Daoy (cell line): ENCODE results near the gene USP31. TPM values are rescaled to one million over a fixed set of nuclear protein-coding genes. Genes with fewer than 3 reads are reported as not detected.
"Not testable (repeated sequence)": the region's sequence is repeated elsewhere in the genome, so short reads cannot be mapped to it uniquely, and the experiment has no call there.

Source experiments
- DNase-seq: peaks from one replicate; pipeline ENCODE4 v3.0.0-alpha.2; 2015; ENCODE audit warnings: low read depth
- total RNA-seq: library from RNA; depleted of rRNA; stranded (reverse); fragments of >200 nt; shearing (Covaris generic); gene quantifications from 2 replicates; pipeline ENCODE4 v1.2.3, GENCODE V29; 2014

Gene USP31
- total RNA-seq, 1 experiment from 2014 or later = 3.2 TPM

- no peak for DNase-seq
Observed at GRCh38 chr16:23131931-23132621, 17.2 kb downstream of the USP31 start.

- DNase-seq = no peak
Observed at GRCh38 chr16:23131436-23131835, 17.8 kb downstream of the USP31 start.

GRCh38 chr16:23131036-23131435 is 18.2 kb downstream of the USP31 start:
- DNase-seq = no peak

- no peak for DNase-seq
Observed at GRCh38 chr16:23129686-23130085, 19.6 kb downstream of the USP31 start.

GRCh38 chr16:23128056-23128455 is 21.2 kb downstream of the USP31 start:
- DNase-seq = no peak

- no peak for DNase-seq
Observed at GRCh38 chr16:23125277-23125676, 24.0 kb downstream of the USP31 start.

GRCh38 chr16:23124315-23124714 is 24.9 kb downstream of the USP31 start:
- peak; percentile 62 for DNase-seq

- DNase-seq = no peak
Observed at GRCh38 chr16:23122144-23122543, 27.1 kb downstream of the USP31 start.

- DNase-seq = no peak
Observed at GRCh38 chr16:23121024-23121423, 28.2 kb downstream of the USP31 start.

- DNase-seq = no peak
Observed at GRCh38 chr16:23120562-23120961, 28.7 kb downstream of the USP31 start.

GRCh38 chr16:23119570-23119969 is 29.7 kb downstream of the USP31 start:
- DNase-seq = no peak

GRCh38 chr16:23114131-23114904 is 34.9 kb downstream of the USP31 start:
- DNase-seq = no peak

- DNase-seq = no peak
Observed at GRCh38 chr16:23113185-23113584, 36.1 kb downstream of the USP31 start.

- DNase-seq = no peak
Observed at GRCh38 chr16:23110257-23110899, 38.9 kb downstream of the USP31 start.

- no peak for DNase-seq
Observed at GRCh38 chr16:23107936-23108335, 41.3 kb downstream of the USP31 start.

GRCh38 chr16:23107117-23107516 is 42.1 kb downstream of the USP31 start:
- no peak for DNase-seq

- no peak for DNase-seq
Observed at GRCh38 chr16:23105309-23105708, 43.9 kb downstream of the USP31 start.

- DNase-seq = no peak
Observed at GRCh38 chr16:23104032-23104955, 45.0 kb downstream of the USP31 start.

- DNase-seq = no peak
Observed at GRCh38 chr16:23103603-23104002, 45.6 kb downstream of the USP31 start.

GRCh38 chr16:23101012-23101550 is 48.2 kb downstream of the USP31 start:
- DNase-seq = no peak

- DNase-seq = not testable (repeated sequence)
Observed at GRCh38 chr16:23096450-23096849, 52.8 kb downstream of the USP31 start.
